Right ventricle myocardium superior (tissue), 1 donor: ENCODE results near the gene MAST2. TPM values are rescaled to one million over a fixed set of nuclear protein-coding genes. Genes with fewer than 3 reads are reported as not detected.
"Not testable (repeated sequence)": the region's sequence is repeated elsewhere in the genome, so short reads cannot be mapped to it uniquely, and the experiment has no call there.

Experiments used
- ATAC-seq: fragments of 200-7000 bp; cut with Tn5 transposase; one replicate; pipeline ENCODE4 v1.9.1; 2020; ENCODE audit warnings: mild to moderate bottlenecking; ENCODE audit not compliant: poor library complexity
- DNase-seq: peaks from one replicate; pipeline ENCODE4 v3.0.0-alpha.2; 2020
- intact Hi-C: fragments of 100-400 bp; cut with DNase I; formaldehyde crosslinking; loops from one replicate; pipeline ENCODE4 v1.11.2; 2022
- total RNA-seq: library from RNA; stranded (reverse); fragmentation: NEBNext Ultra II Directional; extraction: Animal tissue kit (Norgen Biotek cat#: 25700); gene quantifications from one replicate; pipeline ENCODE4 v1.2.1, GENCODE V29; 2021
- donor health status: DM: no; HTN: yes; CAD: no; lungs with severe emphysema.

MAST2 gene
- total RNA-seq, 1 donor from 2014 or later: 97.0 TPM

- intact Hi-C loops: no loop called here
- DNase-seq (no peak), ATAC-seq (peak; percentile 21)
These were observed 119.4 kb downstream of the MAST2 start for GRCh38 chr1:45922813-45923212.

GRCh38 chr1:45923343-45923742 lies 119.9 kb downstream of the MAST2 start:
- ATAC-seq (no peak), DNase-seq (no peak)
- intact Hi-C loops: no loop called here

GRCh38 chr1:45924736-45925135 lies 121.3 kb downstream of the MAST2 start:
- intact Hi-C loops: no loop called here
- no peak for ATAC-seq

GRCh38 chr1:45925728-45926287 lies 122.4 kb downstream of the MAST2 start:
- DNase-seq (no peak), ATAC-seq (no peak)
- intact Hi-C loops: no loop called here

More at GRCh38 chr1:45924736-45925135, 121.3 kb downstream of the MAST2 start:
- DNase-seq: no peak

- ATAC-seq: no peak
- intact Hi-C loops: no loop called here
These were observed 122.9 kb downstream of the MAST2 start for GRCh38 chr1:45926330-45926729.

GRCh38 chr1:45927231-45927915 lies 124.0 kb downstream of the MAST2 start:
- intact Hi-C loops, ATAC-seq, DNase-seq: not testable (repeated sequence)

More at GRCh38 chr1:45926330-45926729, 122.9 kb downstream of the MAST2 start:
- no peak for DNase-seq

- DNase-seq (no peak), ATAC-seq (no peak)
- intact Hi-C loops: no loop called here
These were observed 125.2 kb downstream of the MAST2 start for GRCh38 chr1:45928486-45929205.

GRCh38 chr1:45929257-45929687 lies 125.9 kb downstream of the MAST2 start:
- intact Hi-C loops: no loop called here
- no peak for DNase-seq
- peak; percentile 43 for ATAC-seq

- intact Hi-C loops: no loop called here
- no peak for DNase-seq
- no peak for ATAC-seq
These were observed 127.1 kb downstream of the MAST2 start for GRCh38 chr1:45930258-45931150.

GRCh38 chr1:45932205-45932604 lies 128.8 kb downstream of the MAST2 start:
- intact Hi-C loops, DNase-seq, ATAC-seq: not testable (repeated sequence)

GRCh38 chr1:45934947-45935346 lies 131.5 kb downstream of the MAST2 start:
- ATAC-seq: no peak
- no peak for DNase-seq
- intact Hi-C loops: no loop called here

GRCh38 chr1:45938029-45938428 lies 134.6 kb downstream of the MAST2 start:
- no peak for ATAC-seq
- intact Hi-C loops: no loop called here
- DNase-seq: no peak

- no peak for DNase-seq
- no peak for ATAC-seq
- intact Hi-C loops: no loop called here
These were observed 139.0 kb downstream of the MAST2 start for GRCh38 chr1:45942411-45942810.

- ATAC-seq (no peak), DNase-seq (no peak)
- intact Hi-C loops: no loop called here
These were observed 139.8 kb downstream of the MAST2 start for GRCh38 chr1:45943185-45943584.

GRCh38 chr1:45945426-45945825 lies 142.0 kb downstream of the MAST2 start:
- intact Hi-C loops: no loop called here
- ATAC-seq: no peak
- DNase-seq: no peak

- ATAC-seq, DNase-seq, intact Hi-C loops: not testable (repeated sequence)
These were observed 146.1 kb downstream of the MAST2 start for GRCh38 chr1:45949462-45949861.

GRCh38 chr1:45952072-45952471 lies 148.7 kb downstream of the MAST2 start:
- DNase-seq: no peak
- ATAC-seq: no peak
- intact Hi-C loops: no loop called here

- peak; percentile 62 for ATAC-seq
- DNase-seq: no peak
- intact Hi-C loops: no loop called here
These were observed 150.8 kb downstream of the MAST2 start for GRCh38 chr1:45953934-45954847.
